Measurements from ENCODE around the gene RBCK1. TPM values are rescaled to one million over a fixed set of nuclear protein-coding genes. Genes with fewer than 3 reads are reported as not detected.

Gene RBCK1
- total and polyA plus RNA-seq, 9 of the 15 experiments (the other 6 are each of a cell fraction or from before 2014, with no cell fraction given), result 5.9 to 59.3 (median 26.5) TPM

DNA sequence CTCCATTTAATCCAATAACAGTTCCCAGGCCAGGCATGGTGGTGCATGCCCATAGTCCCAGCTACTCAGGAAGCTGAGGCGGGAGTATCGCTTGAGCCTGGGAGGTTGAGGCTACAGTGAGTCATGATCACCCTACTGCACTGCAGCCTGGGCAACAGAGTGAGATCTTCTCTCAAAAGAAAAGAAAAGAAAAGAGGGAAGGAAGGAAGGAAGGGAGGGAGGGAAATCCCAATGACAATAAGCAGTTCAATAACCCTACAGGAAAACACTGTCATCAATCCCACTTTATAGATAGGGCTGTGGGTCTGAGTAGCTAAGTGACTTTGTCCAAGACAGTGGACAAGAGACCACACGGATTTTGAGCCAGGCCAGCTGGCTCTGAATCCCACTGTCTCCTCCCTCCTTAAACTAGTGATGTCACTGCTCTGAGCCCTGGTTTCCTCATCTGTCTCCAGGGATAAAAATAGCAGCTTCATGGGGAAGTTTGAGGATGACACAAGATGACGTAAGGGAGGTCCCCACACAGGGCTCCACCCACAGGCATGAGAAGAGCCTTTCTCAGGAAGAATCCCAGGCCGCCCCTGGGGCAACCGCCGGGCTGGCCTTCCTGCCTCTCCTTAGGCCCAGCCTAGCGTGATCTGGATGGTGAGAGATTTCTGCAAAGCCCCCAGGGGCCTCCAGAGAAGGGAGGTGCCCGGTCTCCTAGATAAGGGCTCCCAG is 34.8 kb upstream of the RBCK1 start (continued):
- TF ChIP-seq, protein P1, sequence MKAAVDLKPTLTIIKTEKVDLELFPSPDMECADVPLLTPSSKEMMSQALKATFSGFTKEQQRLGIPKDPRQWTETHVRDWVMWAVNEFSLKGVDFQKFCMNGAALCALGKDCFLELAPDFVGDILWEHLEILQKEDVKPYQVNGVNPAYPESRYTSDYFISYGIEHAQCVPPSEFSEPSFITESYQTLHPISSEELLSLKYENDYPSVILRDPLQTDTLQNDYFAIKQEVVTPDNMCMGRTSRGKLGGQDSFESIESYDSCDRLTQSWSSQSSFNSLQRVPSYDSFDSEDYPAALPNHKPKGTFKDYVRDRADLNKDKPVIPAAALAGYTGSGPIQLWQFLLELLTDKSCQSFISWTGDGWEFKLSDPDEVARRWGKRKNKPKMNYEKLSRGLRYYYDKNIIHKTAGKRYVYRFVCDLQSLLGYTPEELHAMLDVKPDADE (conservative IDR thresholded peaks at IDR 0.05; ENCODE audit: control insufficient read depth, low read depth, low read length), result no peak
- TF ChIP-seq KLF6 (CRISPR knock-in tag; IDR thresholded peaks at IDR 0.05; ENCODE audit: borderline replicate concordance), result peak; percentile 13; the same call in 1 of the 2 replicates
- TF ChIP-seq ARID2 (IDR thresholded peaks at IDR 0.05), result no peak
- no peak for TF ChIP-seq SLC30A9 (CRISPR knock-in tag; IDR thresholded peaks at IDR 0.05)
- no peak for TF ChIP-seq ZNF224 (CRISPR knock-in tag; IDR thresholded peaks at IDR 0.05)
- no peak for TF ChIP-seq PML (IDR thresholded peaks at IDR 0.05; ENCODE audit: low read length)
- TF ChIP-seq MTA2 (IDR thresholded peaks at IDR 0.05; ENCODE audit: low read depth), result no peak
- TF ChIP-seq LEF1 (IDR thresholded peaks at IDR 0.05), result 0 out of 2 replicates have a peak, but pooled peaks have one; percentile 41
- TF ChIP-seq CSDE1 (IDR thresholded peaks at IDR 0.05), result peak in 1 of 2 experiments; percentile 54; a peak in 1 of 4 replicates
- no peak for TF ChIP-seq BCL6 (CRISPR knock-in tag; IDR thresholded peaks at IDR 0.05)
- TF ChIP-seq BDP1 (IDR thresholded peaks at IDR 0.05; ENCODE audit: insufficient read depth, insufficient read length), result no peak
- TF ChIP-seq ZBTB11 (CRISPR knock-in tag; IDR thresholded peaks at IDR 0.05), result peak in 1 of 3 experiments; percentile 44; a peak in 1 of 6 replicates
- peak in 1 of 2 experiments; percentile 10; a peak in 1 of 4 replicates for TF ChIP-seq NONO (IDR thresholded peaks at IDR 0.05; ENCODE audit: low read depth in 2 of 2, low read length in 1 of 2)
- TF ChIP-seq, protein P2, sequence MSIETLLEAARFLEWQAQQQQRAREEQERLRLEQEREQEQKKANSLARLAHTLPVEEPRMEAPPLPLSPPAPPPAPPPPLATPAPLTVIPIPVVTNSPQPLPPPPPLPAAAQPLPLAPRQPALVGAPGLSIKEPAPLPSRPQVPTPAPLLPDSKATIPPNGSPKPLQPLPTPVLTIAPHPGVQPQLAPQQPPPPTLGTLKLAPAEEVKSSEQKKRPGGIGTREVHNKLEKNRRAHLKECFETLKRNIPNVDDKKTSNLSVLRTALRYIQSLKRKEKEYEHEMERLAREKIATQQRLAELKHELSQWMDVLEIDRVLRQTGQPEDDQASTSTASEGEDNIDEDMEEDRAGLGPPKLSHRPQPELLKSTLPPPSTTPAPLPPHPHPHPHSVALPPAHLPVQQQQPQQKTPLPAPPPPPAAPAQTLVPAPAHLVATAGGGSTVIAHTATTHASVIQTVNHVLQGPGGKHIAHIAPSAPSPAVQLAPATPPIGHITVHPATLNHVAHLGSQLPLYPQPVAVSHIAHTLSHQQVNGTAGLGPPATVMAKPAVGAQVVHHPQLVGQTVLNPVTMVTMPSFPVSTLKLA (conservative IDR thresholded peaks at IDR 0.05), result peak in 1 of 2 experiments; percentile 44; a peak in 1 of 4 replicates
- TF ChIP-seq, protein P3, sequence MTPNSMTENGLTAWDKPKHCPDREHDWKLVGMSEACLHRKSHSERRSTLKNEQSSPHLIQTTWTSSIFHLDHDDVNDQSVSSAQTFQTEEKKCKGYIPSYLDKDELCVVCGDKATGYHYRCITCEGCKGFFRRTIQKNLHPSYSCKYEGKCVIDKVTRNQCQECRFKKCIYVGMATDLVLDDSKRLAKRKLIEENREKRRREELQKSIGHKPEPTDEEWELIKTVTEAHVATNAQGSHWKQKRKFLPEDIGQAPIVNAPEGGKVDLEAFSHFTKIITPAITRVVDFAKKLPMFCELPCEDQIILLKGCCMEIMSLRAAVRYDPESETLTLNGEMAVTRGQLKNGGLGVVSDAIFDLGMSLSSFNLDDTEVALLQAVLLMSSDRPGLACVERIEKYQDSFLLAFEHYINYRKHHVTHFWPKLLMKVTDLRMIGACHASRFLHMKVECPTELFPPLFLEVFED (CRISPR knock-in tag; conservative IDR thresholded peaks at IDR 0.05), result peak; percentile 63; the same call in 1 of the 2 replicates
- TF ChIP-seq JUND (IDR thresholded peaks at IDR 0.05; ENCODE audit: borderline replicate concordance, low read depth, low read length), result peak; percentile 92
- TF ChIP-seq JUND (tag; IDR thresholded peaks at IDR 0.05; ENCODE audit: borderline replicate concordance, low read depth, low read length), result peak; percentile 86; the same call in 2 of the 3 replicates
- TF ChIP-seq, protein P4, sequence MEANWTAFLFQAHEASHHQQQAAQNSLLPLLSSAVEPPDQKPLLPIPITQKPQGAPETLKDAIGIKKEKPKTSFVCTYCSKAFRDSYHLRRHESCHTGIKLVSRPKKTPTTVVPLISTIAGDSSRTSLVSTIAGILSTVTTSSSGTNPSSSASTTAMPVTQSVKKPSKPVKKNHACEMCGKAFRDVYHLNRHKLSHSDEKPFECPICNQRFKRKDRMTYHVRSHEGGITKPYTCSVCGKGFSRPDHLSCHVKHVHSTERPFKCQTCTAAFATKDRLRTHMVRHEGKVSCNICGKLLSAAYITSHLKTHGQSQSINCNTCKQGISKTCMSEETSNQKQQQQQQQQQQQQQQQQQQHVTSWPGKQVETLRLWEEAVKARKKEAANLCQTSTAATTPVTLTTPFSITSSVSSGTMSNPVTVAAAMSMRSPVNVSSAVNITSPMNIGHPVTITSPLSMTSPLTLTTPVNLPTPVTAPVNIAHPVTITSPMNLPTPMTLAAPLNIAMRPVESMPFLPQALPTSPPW (CRISPR knock-in tag; IDR thresholded peaks at IDR 0.05), result peak; percentile 72
